OCI-LY1 (cell line): Measurements from ENCODE around the gene PLCG1.

Source experiments
- CTCF ChIP-seq: fragments of 200-600 bp; sonication (generic), shearing (Covaris generic); IDR thresholded peaks from 2 replicates; pipeline ENCODE4 v1.5.1; 2017; ENCODE audit warnings: mild to moderate bottlenecking, antibody characterized with exemption, low read length, moderate library complexity, mixed read lengths
- EZH2 ChIP-seq: fragments of 200-600 bp; sonication (generic), shearing (Covaris generic); IDR thresholded peaks from 2 replicates; pipeline ENCODE4 v1.8.0; 2017; ENCODE audit warnings: borderline replicate concordance, mixed run types, mild to moderate bottlenecking, antibody characterized with exemption, low read length, moderate library complexity, mixed read lengths

GRCh38 chr20:41204304-41205265 lies 67.2 kb downstream of the PLCG1 start:
- no peak for TF ChIP-seq CTCF
- no peak for TF ChIP-seq EZH2
